NCI-H2227 (cell line): ENCODE data around the gene SNCB.

Experiments used
- DNase-seq: peaks from one replicate; lab custom pipeline; 2025; ENCODE audit not compliant: unreplicated experiment; lab: John Stamatoyannopoulos, UW

Gene SNCB

GRCh38 chr5:176625966-176626875, 4.1 kb downstream of the SNCB start:
- DNase-seq = no peak

GRCh38 chr5:176625512-176625911, 4.8 kb downstream of the SNCB start:
- DNase-seq = no peak

DNA sequence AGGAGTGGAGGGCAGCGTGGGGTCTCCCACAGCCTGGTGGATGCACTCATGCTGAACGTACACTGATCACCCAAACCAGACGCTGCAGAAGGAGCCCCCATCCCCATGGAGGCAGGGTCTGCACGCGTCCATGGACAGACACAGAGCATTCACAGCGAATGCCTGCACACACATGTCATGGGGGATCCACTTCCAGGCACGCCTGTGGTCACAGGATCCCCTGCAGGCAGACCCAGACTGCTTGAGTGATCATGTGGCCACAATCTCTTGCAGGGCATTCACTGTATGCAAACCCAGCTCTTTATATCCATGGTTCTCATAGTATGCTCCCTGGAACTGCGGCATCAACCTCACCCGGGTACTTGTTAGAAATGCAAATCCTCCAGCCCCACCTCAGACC, 5.4 kb downstream of the SNCB start:
- DNase-seq = no peak

- DNase-seq = no peak
These were observed 6.2 kb downstream of the SNCB start for GRCh38 chr5:176624142-176624541.

- DNase-seq = no peak
These were observed 8.7 kb downstream of the SNCB start for GRCh38 chr5:176621661-176622079.

DNA sequence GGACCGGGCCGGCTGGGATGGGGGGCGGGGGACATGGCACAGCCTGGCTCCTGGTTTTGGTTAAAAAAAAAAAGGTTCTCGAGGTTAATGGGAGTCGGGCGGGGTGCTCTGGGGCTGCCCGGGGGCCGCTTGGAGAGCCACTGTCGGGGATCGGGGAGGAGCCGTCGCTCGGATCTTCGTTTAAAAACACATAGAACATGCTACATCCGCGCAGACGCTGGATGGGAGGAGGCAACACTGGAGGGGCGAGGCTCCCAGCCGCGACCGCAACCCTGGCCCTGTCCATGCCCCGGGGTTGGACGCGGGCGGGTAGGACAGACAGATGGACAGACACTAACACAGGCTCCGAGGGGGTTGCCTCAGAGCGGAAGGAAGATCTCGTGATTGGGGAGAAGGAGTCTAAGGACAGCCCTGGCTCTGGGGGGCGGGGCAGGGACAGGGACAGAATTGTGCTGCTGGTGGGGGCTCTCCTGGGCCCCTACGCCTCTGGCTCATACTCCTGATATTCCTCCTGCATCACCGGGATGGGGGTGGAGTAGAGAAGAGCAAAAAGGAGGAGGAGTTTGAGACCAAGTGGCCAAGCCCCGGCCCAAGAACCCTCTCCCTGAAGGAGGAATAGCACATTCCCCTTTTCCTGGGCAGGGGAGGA, 9.9 kb downstream of the SNCB start:
- no peak for DNase-seq

GRCh38 chr5:176619569-176620332, 10.6 kb downstream of the SNCB start:
- DNase-seq = no peak

- no peak for DNase-seq
These were observed 11.1 kb downstream of the SNCB start for GRCh38 chr5:176619203-176619568.

DNA sequence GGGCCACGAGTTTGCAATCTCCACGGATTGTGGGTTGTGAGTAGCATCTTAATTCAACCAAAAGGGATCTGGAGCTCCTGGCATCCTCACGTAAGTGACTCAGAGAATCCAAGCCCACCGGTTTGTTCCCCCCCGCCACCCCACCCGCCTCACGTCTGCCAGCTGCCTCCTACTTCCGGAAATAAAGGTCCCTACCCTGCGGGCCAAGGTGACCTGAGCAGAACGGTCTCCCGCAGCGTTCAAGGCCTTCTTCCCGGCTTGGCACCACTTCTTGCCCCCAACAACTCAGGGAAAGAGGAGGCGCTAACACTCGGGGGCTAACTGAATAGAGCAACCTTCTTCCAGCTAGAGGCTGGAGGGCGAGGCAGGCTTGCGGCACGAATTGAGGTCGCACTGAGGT, 11.6 kb downstream of the SNCB start:
- no peak for DNase-seq

DNA sequence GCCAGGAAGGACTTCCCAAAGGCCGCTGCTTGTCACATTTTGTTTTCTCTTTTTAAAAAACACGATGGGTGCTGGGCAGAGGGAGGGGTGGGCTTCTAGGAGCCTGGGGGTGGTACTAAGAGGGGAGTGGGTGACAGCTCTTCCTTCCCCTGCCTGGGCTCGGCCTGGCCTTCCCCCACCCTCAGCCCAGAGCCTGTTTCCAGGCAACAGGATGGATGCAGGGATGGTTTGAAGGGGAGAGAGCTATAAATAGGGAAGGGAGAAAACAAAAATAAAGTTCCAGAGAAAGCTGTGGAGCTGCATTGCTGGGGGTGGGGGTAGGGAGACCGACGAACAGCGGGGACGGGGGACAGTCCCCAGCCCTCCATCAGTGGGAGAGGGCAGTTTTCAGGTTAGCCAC, 13.8 kb downstream of the SNCB start:
- DNase-seq = no peak

DNA sequence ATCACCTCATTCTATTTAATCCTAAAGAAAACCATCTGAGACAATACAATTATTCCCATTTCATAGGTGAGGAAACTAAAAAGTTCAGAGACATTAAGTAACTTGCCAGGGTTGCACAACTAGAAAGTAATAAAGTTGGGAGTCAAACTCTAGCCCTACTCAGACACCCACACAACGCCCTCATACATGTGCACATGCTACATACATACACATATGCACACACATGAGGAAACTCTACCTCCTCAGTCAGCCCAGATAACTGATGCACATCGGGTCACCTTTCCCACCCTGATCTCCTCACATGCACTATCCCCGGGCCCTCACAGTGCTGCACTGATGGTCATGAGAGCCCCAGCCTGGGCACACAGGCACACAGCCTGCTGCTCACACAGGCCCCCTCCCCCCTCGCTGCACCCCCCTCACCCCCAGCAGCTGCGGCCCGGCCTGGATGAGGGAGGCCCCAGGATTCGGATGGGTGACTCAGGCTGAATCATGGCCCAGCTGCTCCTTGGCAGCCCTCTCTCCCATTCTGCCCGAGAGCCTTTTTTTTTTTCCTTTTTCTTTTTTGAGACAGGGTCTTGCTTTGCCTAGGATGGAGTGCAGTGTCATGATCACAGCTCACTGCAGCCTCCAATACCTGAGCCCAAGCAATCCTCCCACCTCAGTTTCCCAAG, 15.4 kb downstream of the SNCB start:
- no peak for DNase-seq

GRCh38 chr5:176612855-176613254, 17.5 kb downstream of the SNCB start:
- DNase-seq = no peak

DNA sequence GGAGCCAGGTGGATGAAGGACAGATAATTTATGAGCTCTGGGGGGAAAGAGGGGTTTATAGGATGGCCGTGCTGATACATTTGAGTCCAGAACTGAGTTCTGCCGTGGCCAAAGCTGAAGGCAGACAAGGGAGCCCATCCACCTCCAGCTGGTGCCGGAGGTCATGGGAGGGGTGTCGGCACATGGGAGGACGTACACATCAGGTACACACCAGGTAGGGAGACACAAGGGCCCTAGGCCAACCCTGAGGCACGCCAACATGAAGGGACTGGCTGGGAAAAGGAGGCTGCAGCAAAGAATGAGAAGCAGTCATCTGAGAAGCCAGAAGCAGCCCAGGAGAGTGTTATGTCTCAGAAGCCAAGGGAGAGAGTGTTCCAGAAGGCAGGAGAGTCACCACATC, 18.3 kb downstream of the SNCB start:
- no peak for DNase-seq

GRCh38 chr5:176611435-176611834, 18.9 kb downstream of the SNCB start:
- no peak for DNase-seq

DNA sequence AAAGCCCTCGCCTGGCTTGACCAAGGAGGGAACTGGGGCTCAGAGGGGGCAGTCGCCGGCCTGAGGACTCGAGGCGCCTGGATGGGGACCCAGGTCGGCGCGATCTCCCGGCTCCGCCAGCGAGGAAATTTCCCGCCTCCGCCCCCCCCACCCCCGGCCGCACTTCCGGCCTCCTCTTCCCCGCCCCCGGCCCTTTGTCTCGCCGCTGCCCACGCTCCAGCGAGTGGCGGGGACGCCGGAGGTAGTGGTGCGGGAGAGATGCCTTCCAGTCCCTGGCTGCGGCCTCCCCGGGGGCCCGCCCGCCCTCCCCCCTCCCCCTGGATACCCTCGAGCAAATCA, 19.9 kb downstream of the SNCB start:
- DNase-seq = peak; percentile 67

GRCh38 chr5:176609724-176610434, 20.5 kb downstream of the SNCB start, which contains the start of gene GPRIN1:
Gene GPRIN1 (minus strand): TSS chr5:176610156. CDS start chr5:176599834, 10,322 bp downstream.
- DNase-seq = peak; percentile 86

DNA sequence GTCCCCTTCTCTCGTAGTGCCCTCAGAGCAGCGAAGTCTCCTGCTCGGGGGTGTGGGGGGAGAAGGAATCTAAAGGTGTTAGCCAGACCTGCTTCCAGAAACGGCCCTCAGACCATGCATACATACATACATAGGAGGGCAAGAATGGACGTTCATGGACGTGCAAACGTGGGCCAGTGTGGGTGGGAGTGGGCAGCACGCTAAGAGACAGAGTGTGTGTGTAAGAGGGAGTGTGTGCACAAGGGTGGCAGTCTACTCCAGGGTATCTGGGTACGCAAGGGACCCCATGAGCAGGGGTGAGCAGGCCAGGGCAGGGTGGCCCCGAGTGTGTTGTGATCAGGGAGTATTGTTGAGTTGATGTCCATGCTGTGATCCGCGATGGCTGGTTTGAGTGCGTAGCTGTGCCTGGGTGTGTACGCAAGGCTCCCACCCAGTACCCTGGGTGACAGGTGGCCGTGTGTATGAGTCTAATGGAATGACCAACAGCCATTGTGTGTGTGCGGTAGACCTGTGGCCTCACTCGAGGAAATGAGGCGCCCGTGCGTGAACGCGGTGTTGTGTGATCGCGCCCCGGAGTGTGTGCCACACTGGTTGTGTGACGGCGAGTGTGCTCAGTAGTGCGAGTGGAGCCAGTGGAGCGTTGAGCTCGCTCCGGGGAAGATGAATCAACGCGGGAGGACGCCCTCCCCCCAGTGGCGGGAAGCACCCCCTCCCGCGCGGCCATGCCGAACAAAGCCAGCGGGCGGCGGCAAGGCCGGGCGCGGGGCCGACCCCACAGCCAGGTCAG, 21.2 kb downstream of the SNCB start:
- DNase-seq = no peak

- no peak for DNase-seq
These were observed 22.1 kb downstream of the SNCB start for GRCh38 chr5:176608142-176608705.

DNA sequence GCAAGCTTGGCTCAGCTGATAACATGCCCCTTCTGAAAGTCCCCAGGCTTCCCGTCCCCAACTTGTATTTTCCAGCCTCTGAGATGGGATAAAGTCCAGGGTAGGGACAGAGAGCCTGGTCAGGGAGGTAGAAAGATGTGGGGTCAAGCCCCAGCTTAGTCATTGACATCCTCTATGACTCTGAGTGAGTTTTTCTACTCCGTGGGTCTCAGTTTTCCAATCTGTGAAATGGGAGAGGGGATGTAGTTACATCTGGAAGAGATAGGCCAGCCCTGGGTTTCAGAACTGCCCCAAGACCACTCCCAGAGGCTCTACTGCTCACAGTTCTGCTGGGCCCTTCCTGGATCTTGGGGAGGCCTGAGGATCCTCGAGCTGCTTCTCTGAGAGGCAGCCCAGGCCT, 23.5 kb downstream of the SNCB start:
- no peak for DNase-seq
